MM.1S (cell line): ENCODE measurements around the gene GNAT1.

Experiments used
- EZH2phosphoT487 ChIP-seq: fragments of 300-600 bp; sonication (generic); IDR thresholded peaks from 2 replicates; pipeline ENCODE4 v1.6.1; 2018; ENCODE audit warnings: antibody characterized with exemption, low read length
- TF ChIP-seq, protein P1 (sequence below): fragments of 300-600 bp; sonication (generic); IDR thresholded peaks from 2 replicates; pipeline ENCODE4 v1.5.1; 2016; ENCODE audit warnings: antibody characterized with exemption, low read length, mixed read lengths

DNA sequence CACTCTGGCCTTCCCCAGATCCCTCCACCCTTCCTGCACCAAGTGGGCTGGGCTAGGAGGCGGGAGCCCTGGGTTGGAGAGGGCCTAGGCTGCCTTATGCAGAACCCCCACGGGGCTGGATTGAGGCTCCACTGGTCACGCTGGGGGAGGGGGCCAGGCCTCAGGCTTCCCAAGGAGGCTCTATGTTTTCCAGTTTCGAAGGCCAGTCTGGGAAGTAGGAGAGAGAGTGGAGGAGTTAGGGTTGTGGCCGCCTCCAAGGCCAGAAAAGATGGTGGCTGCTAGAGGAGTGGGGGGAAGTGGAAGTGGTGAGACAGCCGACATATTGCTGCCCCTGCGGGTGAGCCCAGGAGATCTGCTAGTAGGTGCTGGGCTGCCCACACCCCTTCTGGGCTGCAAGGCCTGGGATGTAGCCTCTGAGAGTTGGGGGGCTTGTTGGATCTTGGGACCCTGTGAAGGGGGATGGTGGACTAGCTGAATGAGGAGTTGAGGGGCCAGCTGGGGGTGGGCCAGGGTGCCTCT, 45.8 kb downstream of the GNAT1 start:
- TF ChIP-seq, protein P1, sequence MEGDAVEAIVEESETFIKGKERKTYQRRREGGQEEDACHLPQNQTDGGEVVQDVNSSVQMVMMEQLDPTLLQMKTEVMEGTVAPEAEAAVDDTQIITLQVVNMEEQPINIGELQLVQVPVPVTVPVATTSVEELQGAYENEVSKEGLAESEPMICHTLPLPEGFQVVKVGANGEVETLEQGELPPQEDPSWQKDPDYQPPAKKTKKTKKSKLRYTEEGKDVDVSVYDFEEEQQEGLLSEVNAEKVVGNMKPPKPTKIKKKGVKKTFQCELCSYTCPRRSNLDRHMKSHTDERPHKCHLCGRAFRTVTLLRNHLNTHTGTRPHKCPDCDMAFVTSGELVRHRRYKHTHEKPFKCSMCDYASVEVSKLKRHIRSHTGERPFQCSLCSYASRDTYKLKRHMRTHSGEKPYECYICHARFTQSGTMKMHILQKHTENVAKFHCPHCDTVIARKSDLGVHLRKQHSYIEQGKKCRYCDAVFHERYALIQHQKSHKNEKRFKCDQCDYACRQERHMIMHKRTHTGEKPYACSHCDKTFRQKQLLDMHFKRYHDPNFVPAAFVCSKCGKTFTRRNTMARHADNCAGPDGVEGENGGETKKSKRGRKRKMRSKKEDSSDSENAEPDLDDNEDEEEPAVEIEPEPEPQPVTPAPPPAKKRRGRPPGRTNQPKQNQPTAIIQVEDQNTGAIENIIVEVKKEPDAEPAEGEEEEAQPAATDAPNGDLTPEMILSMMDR, result no peak
- no peak for TF ChIP-seq EZH2phosphoT487
